H1 (cell line): Measurements from ENCODE around the gene IRAK4. TPM values are rescaled to one million over a fixed set of nuclear protein-coding genes. Genes with fewer than 3 reads are reported as not detected.

Source experiments
- ATF2 ChIP-seq: IDR thresholded peaks from 2 replicates; pipeline ENCODE4 v1.6.1; 2012; ENCODE audit warnings: low read length, inconsistent platforms
- CBX5 ChIP-seq: fragments of 300-800, 300-1000 bp; sonication (generic); IDR thresholded peaks from 2 replicates; pipeline ENCODE4 v1.7.1; 2016; ENCODE audit warnings: antibody characterized with exemption, low read length, low read depth
- CHD1 ChIP-seq: IDR thresholded peaks from 2 replicates; pipeline ENCODE4 v1.6.1; 2012; ENCODE audit warnings: low read depth, low read length, improper control_type of control experiment
- KDM4A ChIP-seq: IDR thresholded peaks from one replicate; pipeline ENCODE4 v1.7.1; 2012; ENCODE audit warnings: low read depth, mild to moderate bottlenecking, moderate library complexity, low read length, inconsistent platforms; ENCODE audit not compliant: severe bottlenecking
- SIN3A ChIP-seq, 2 experiments: IDR thresholded peaks in 1 of 2; conservative IDR thresholded peaks in 1 of 2; 2 replicates each; pipeline ENCODE4 v1.6.1; 2011 to 2012; ENCODE audit warnings: low read length in 2 of 2, improper control_type of control experiment in 1 of 2, low read depth in 1 of 2, mild to moderate bottlenecking in 1 of 2
- polyA plus RNA-seq, 7 experiments: library from polyadenylated mRNA; depleted of rRNA in 3 of 7; stranded (reverse) in 5 of 7; unstranded in 2 of 7; fragments of >200 nt in 5 of 7; fragments of 200-250 nt in 2 of 7; gene quantifications; 1 replicate in 5 of 7; 2 replicates in 1 of 7; 4 replicates in 1 of 7; pipeline versions ENCODE4 v1.2.1 to v1.2.3, GENCODE V29; 2011 to 2013; ENCODE audit warnings: missing spikeins in 2 of 7, mixed read lengths in 2 of 7
- total RNA-seq: library from RNA; stranded (reverse); fragmentation: NEBNext Ultra II Directional; extraction: Animal tissue kit (Norgen Biotek cat#: 25700); gene quantifications from 2 replicates; pipeline ENCODE4 v1.2.1, GENCODE V29; 2021

The IRAK4 gene
- total and polyA plus RNA-seq, 2 of the 8 experiments (the other 6 are each of a cell fraction or from before 2014, with no cell fraction given) = 2.3 to 7.7 TPM

GRCh38 chr12:43824207-43824775, 65.5 kb downstream of the IRAK4 start (continued):
- TF ChIP-seq ATF2 (no peak), SIN3A (conservative IDR thresholded peaks at IDR 0.05 in 1 of 2, IDR thresholded peaks at IDR 0.05 in 1 of 2; ENCODE audit: low read depth in 1 of 2, low read length in 2 of 2) (no peak), CBX5 (no peak), KDM4A (no peak), CHD1 (no peak)
- TF ChIP-seq, all 59 proteins: peak for 0
